Neuronal stem cell (in vitro differentiated cells): ENCODE measurements around the gene HSPG2.

Experiments used
- DNase-seq: peaks from one replicate; pipeline ENCODE4 v3.0.0-alpha.2; 2013; ENCODE audit warnings: low spot score
- H2AFZ ChIP-seq: one replicate; pipeline ENCODE4 v1.6.1; 2013; ENCODE audit warnings: mild to moderate bottlenecking, low read length, inconsistent platforms
- H2AK5ac ChIP-seq: 2 replicates; pipeline ENCODE4 v1.6.1; 2013; ENCODE audit warnings: low read depth, mild to moderate bottlenecking, inconsistent platforms, low read length, moderate library complexity, mixed read lengths
- H2BK120ac ChIP-seq: 2 replicates; pipeline ENCODE4 v1.6.1; 2013; ENCODE audit warnings: low read depth, mild to moderate bottlenecking, inconsistent platforms, low read length, moderate library complexity, mixed read lengths
- H2BK12ac ChIP-seq: one replicate; pipeline ENCODE4 v1.6.1; 2013; ENCODE audit warnings: low read length, inconsistent platforms
- H2BK15ac ChIP-seq: 2 replicates; pipeline ENCODE4 v1.6.1; 2013; ENCODE audit warnings: mild to moderate bottlenecking, low read length, inconsistent platforms, mixed read lengths
- H2BK5ac ChIP-seq: one replicate; pipeline ENCODE4 v1.6.1; 2013; ENCODE audit warnings: inconsistent platforms, mild to moderate bottlenecking, low read length, moderate library complexity
- H3K14ac ChIP-seq: one replicate; pipeline ENCODE4 v1.6.1; 2013; ENCODE audit warnings: low read length, inconsistent platforms
- H3K18ac ChIP-seq: 2 replicates; pipeline ENCODE4 v1.6.1; 2013; ENCODE audit warnings: low read length, inconsistent platforms
- H3K23ac ChIP-seq: 2 replicates; pipeline ENCODE4 v1.6.1; 2013; ENCODE audit warnings: low read depth, mild to moderate bottlenecking, mixed read lengths, low read length, inconsistent platforms; ENCODE audit not compliant: poor library complexity
- H3K27ac ChIP-seq: replicated peaks from 3 replicates; pipeline ENCODE4 v1.5.1; 2013; ENCODE audit warnings: low read length, inconsistent platforms
- H3K27me3 ChIP-seq, 3 experiments: 2 replicates each; pipeline ENCODE4 v1.6.1; 2013; ENCODE audit warnings: low read length in 3 of 3, mild to moderate bottlenecking in 2 of 3, inconsistent platforms in 1 of 3, low read depth in 1 of 3, mixed read lengths in 1 of 3, moderate library complexity in 1 of 3; ENCODE audit not compliant: control insufficient read depth in 3 of 3, insufficient read depth in 3 of 3
- H3K36me3 ChIP-seq, 2 donors: replicated peaks in 1 of 2; 2 replicates each; pipeline ENCODE4 v1.6.1; 2013; ENCODE audit warnings: low read length in 2 of 2; ENCODE audit not compliant: control insufficient read depth in 2 of 2, insufficient read depth in 2 of 2
- H3K4ac ChIP-seq: 2 replicates; pipeline ENCODE4 v1.6.1; 2013; ENCODE audit warnings: inconsistent platforms, mild to moderate bottlenecking, low read length, moderate library complexity
- H3K4me1 ChIP-seq, 2 donors: 1 replicate in 1 of 2; 2 replicates in 1 of 2; pipeline ENCODE4 v1.6.1; 2013; ENCODE audit warnings: low read length in 2 of 2, low read depth in 1 of 2; ENCODE audit not compliant: control insufficient read depth in 2 of 2, insufficient read depth in 1 of 2
- H3K4me2 ChIP-seq: one replicate; pipeline ENCODE4 v1.6.1; 2013; ENCODE audit warnings: mild to moderate bottlenecking, low read length, inconsistent platforms; ENCODE audit not compliant: insufficient read depth, poor library complexity, severe bottlenecking
- H3K4me3 ChIP-seq, 2 donors: 2 replicates each; pipeline ENCODE4 v1.5.1; 2013; ENCODE audit warnings: low read length in 2 of 2, mild to moderate bottlenecking in 2 of 2, inconsistent platforms in 1 of 2, moderate library complexity in 1 of 2
- H3K79me1 ChIP-seq: one replicate; pipeline ENCODE4 v1.6.1; 2013; ENCODE audit warnings: low read depth, mild to moderate bottlenecking, inconsistent platforms, low read length, moderate library complexity
- H3K9ac ChIP-seq: one replicate; pipeline ENCODE4 v1.6.1; 2013; ENCODE audit warnings: mild to moderate bottlenecking, low read depth, low read length, inconsistent platforms; ENCODE audit not compliant: poor library complexity
- H3K9me3 ChIP-seq, 2 donors: replicated peaks in 1 of 2; 2 replicates each; pipeline versions ENCODE3 to v1.6.1; 2013; ENCODE audit warnings: low read length in 2 of 2, mild to moderate bottlenecking in 2 of 2, inconsistent platforms in 1 of 2, low read depth in 1 of 2, mixed read lengths in 1 of 2, moderate library complexity in 1 of 2; ENCODE audit not compliant: control insufficient read depth in 2 of 2, insufficient read depth in 1 of 2
- H4K8ac ChIP-seq: one replicate; pipeline ENCODE4 v1.6.1; 2013; ENCODE audit warnings: low read depth, mild to moderate bottlenecking, inconsistent platforms, low read length, moderate library complexity
- H4K91ac ChIP-seq: one replicate; pipeline ENCODE4 v1.6.1; 2013; ENCODE audit warnings: low read length, low read depth, mild to moderate bottlenecking, inconsistent platforms; ENCODE audit not compliant: poor library complexity
- WGBS, 2 donors: extraction: QIAGEN DNeasy Blood & Tissue Kit; methylation state at CpG; one replicate each; pipeline ENCODE4 v1.1.7; 2013; ENCODE audit warnings: missing lambda C conversion rate in 2 of 2, mixed read lengths in 1 of 2; ENCODE audit not compliant: insufficient read length in 2 of 2, insufficient replicate concordance in 1 of 2; ENCODE audit errors: extremely low coverage in 2 of 2; 5-methylcytosine and 5-hydroxymethylcytosine counted together

Gene HSPG2

GRCh38 chr1:21897844-21898243, 39.3 kb downstream of the HSPG2 start:
- H2BK5ac ChIP-seq = no peak overlapping the region
- WGBS, 2 donors = no CpG with 5 or more reads among the region's 4 CpGs
- H4K8ac ChIP-seq = no peak overlapping the region
- no peak overlapping the region for H2BK120ac ChIP-seq
- no peak overlapping the region for H2AFZ ChIP-seq
- no peaks in the 10 kb centered on the region for H3K9me3 ChIP-seq
- H3K4me2 ChIP-seq = no peak overlapping the region
- H3K9ac ChIP-seq = no peak overlapping the region
- no peak overlapping the region for H3K27ac ChIP-seq
- H3K23ac ChIP-seq = no peak overlapping the region
- H3K14ac ChIP-seq = no peak overlapping the region
- no peak overlapping the region for H2BK15ac ChIP-seq
- H2BK12ac ChIP-seq = no peak overlapping the region
- H3K27me3 ChIP-seq = no peaks in the 10 kb centered on the region
- H3K4ac ChIP-seq = no peak overlapping the region
- H2AK5ac ChIP-seq = no peak overlapping the region
- no peak overlapping the region for H3K4me3 ChIP-seq
- H3K4me1 ChIP-seq = peaks cover 15 to 24% of the 10 kb centered on the region in 2 donors
- H4K91ac ChIP-seq = no peak overlapping the region
- peaks cover 4% of the 10 kb centered on the region for H3K79me1 ChIP-seq
- peaks cover 21 to 22% of the 10 kb centered on the region in 2 donors for H3K36me3 ChIP-seq
- DNase-seq = no peak
- no peak overlapping the region for H3K18ac ChIP-seq

- Histone ChIP-seq H3K4me3 (peak overlapping the region in 1 of 2 donors; percentile 11), H3K27ac (no peak overlapping the region), H3K9ac (peak overlapping the region; percentile 50), H3K14ac (peak overlapping the region; percentile 58), H3K4me2 (no peak overlapping the region), H2AFZ (no peak overlapping the region), H3K18ac (peak overlapping the region; percentile 72), H3K79me1 (peaks cover 4% of the 10 kb centered on the region), H3K9me3 (no peaks in the 10 kb centered on the region), H2AK5ac (peak overlapping the region; percentile 29), H3K4me1 (peaks cover 15 to 18% of the 10 kb centered on the region in 2 donors), H4K91ac (no peak overlapping the region), H4K8ac (no peak overlapping the region), H2BK15ac (no peak overlapping the region), H3K27me3 (no peaks in the 10 kb centered on the region), H2BK5ac (no peak overlapping the region), H2BK12ac (no peak overlapping the region), H2BK120ac (no peak overlapping the region), H3K4ac (no peak overlapping the region), H3K36me3 (peaks cover 22% of the 10 kb centered on the region in 2 donors), H3K23ac (peak overlapping the region; percentile 86)
- no peak for DNase-seq
- no CpG with 5 or more reads among the region's 20 CpGs for WGBS, 2 donors
Measured at GRCh38 chr1:21896652-21897532, 40.2 kb downstream of the HSPG2 start.

GRCh38 chr1:21896026-21896425, 41.1 kb downstream of the HSPG2 start:
- no peak overlapping the region for H3K9ac ChIP-seq
- H4K8ac ChIP-seq = no peak overlapping the region
- H3K4me1 ChIP-seq = peaks cover 11 to 12% of the 10 kb centered on the region in 2 donors
- H2BK120ac ChIP-seq = no peak overlapping the region
- no peak overlapping the region for H3K18ac ChIP-seq
- H3K4ac ChIP-seq = no peak overlapping the region
- no peaks in the 10 kb centered on the region for H3K9me3 ChIP-seq
- no peak overlapping the region for H2BK15ac ChIP-seq
- H3K14ac ChIP-seq = no peak overlapping the region
- peak overlapping the region; percentile 32 for H2BK5ac ChIP-seq
- no peak overlapping the region for H4K91ac ChIP-seq
- no peak overlapping the region for H2AFZ ChIP-seq
- peak overlapping the region in 1 of 2 donors; percentile 8 for H3K4me3 ChIP-seq
- H3K79me1 ChIP-seq = no peaks in the 10 kb centered on the region
- no peak overlapping the region for H2AK5ac ChIP-seq
- H3K36me3 ChIP-seq = peaks cover 24 to 28% of the 10 kb centered on the region in 2 donors
- H3K4me2 ChIP-seq = no peak overlapping the region
- H3K23ac ChIP-seq = no peak overlapping the region
- no peak overlapping the region for H2BK12ac ChIP-seq
- WGBS, 2 donors = no CpG with 5 or more reads among the region's 8 CpGs
- no peak overlapping the region for H3K27ac ChIP-seq
- DNase-seq = no peak
- no peaks in the 10 kb centered on the region for H3K27me3 ChIP-seq

- H4K91ac ChIP-seq = no peak overlapping the region
- H2BK120ac ChIP-seq = no peak overlapping the region
- H3K9me3 ChIP-seq = no peaks in the 10 kb centered on the region
- no peak overlapping the region for H2BK15ac ChIP-seq
- no peak overlapping the region for H3K4me2 ChIP-seq
- no CpG with 5 or more reads among the region's 11 CpGs for WGBS, 2 donors
- no peak overlapping the region for H3K4me3 ChIP-seq
- H2AK5ac ChIP-seq = peak overlapping the region; percentile 52
- H2BK12ac ChIP-seq = no peak overlapping the region
- H2AFZ ChIP-seq = no peak overlapping the region
- peaks cover 4 to 6% of the 10 kb centered on the region in 2 donors for H3K4me1 ChIP-seq
- H2BK5ac ChIP-seq = no peak overlapping the region
- no peak overlapping the region for H4K8ac ChIP-seq
- no peak overlapping the region for H3K14ac ChIP-seq
- no peak overlapping the region for H3K23ac ChIP-seq
- DNase-seq = no peak
- peak overlapping the region; percentile 66 for H3K18ac ChIP-seq
- H3K27ac ChIP-seq = no peak overlapping the region
- no peaks in the 10 kb centered on the region for H3K79me1 ChIP-seq
- no peak overlapping the region for H3K9ac ChIP-seq
- peaks cover 28 to 41% of the 10 kb centered on the region in 2 donors for H3K36me3 ChIP-seq
- no peak overlapping the region for H3K4ac ChIP-seq
- H3K27me3 ChIP-seq = no peaks in the 10 kb centered on the region
Measured at GRCh38 chr1:21894034-21894881, 42.9 kb downstream of the HSPG2 start.
